ENCODE measurements around the gene PPM1H. TPM values are rescaled to one million over a fixed set of nuclear protein-coding genes. Genes with fewer than 3 reads are reported as not detected.

Gene PPM1H
- polyA plus RNA-seq, 1 experiment: 2.3 TPM

GRCh38 chr12:62692884-62693283 is 242.1 kb downstream of the PPM1H start:
- ChIA-PET POLR2A (interaction anchor here (0.5 kb wide), 1 partner anchor 88 kb away, joined by 3 read pairs; no protein-coding TSS in a partner anchor), CTCF (interaction anchor here (0.9 to 2.8 kb wide), 3 partner anchors 9 to 101 kb away, joined by 3 to 9 read pairs (median 4); no protein-coding TSS in a partner anchor)
- DNase-seq (ENCODE audit: low read depth): no peak

GRCh38 chr12:62691309-62691708 is 243.6 kb downstream of the PPM1H start:
- no peak overlapping the region for H3K4me3 ChIP-seq (ENCODE audit: low read depth, low read length)
- H3K27me3 ChIP-seq (ENCODE audit: control insufficient read depth, insufficient read depth, low read length): no peaks in the 10 kb centered on the region
- CTCF ChIA-PET: interaction anchor here (1.0 kb wide), 1 partner anchor 40 kb away, joined by 3 read pairs; no protein-coding TSS in a partner anchor
- TF ChIP-seq CTCF (IDR thresholded peaks at IDR 0.05; ENCODE audit: insufficient read depth, low read depth, low read length): no peak
- POLR2A ChIA-PET: no interaction called here
- no peak for DNase-seq (ENCODE audit: low read depth)
- no peaks in the 10 kb centered on the region for H3K36me3 ChIP-seq (ENCODE audit: control insufficient read depth, insufficient read depth, low read length)

More at GRCh38 chr12:62692884-62693283, 242.1 kb downstream of the PPM1H start:
- Histone ChIP-seq H3K4me3 (ENCODE audit: low read depth, low read length) (no peak overlapping the region), H3K36me3 (ENCODE audit: control insufficient read depth, insufficient read depth, low read length) (no peaks in the 10 kb centered on the region), H3K27me3 (ENCODE audit: control insufficient read depth, insufficient read depth, low read length) (no peaks in the 10 kb centered on the region)
- no peak for TF ChIP-seq CTCF (IDR thresholded peaks at IDR 0.05; ENCODE audit: insufficient read depth, low read depth, low read length)

GRCh38 chr12:62689042-62689839 is 245.7 kb downstream of the PPM1H start:
- ChIA-PET POLR2A (no interaction called here), CTCF (interaction anchor here (0.6 to 1.5 kb wide), 4 partner anchors 42 to 259 kb away, joined by 3 to 8 read pairs (median 4); no protein-coding TSS in a partner anchor)
- H3K36me3 ChIP-seq (ENCODE audit: control insufficient read depth, insufficient read depth, low read length): no peaks in the 10 kb centered on the region
- no peak overlapping the region for H3K4me3 ChIP-seq (ENCODE audit: low read depth, low read length)
- DNase-seq (ENCODE audit: low read depth): no peak
- H3K27me3 ChIP-seq (ENCODE audit: control insufficient read depth, insufficient read depth, low read length): no peaks in the 10 kb centered on the region
- no peak for TF ChIP-seq CTCF (IDR thresholded peaks at IDR 0.05; ENCODE audit: insufficient read depth, low read depth, low read length)

- ChIA-PET CTCF (interaction anchor here (1.1 to 2.0 kb wide), 3 partner anchors 8 to 107 kb away, joined by 4 to 7 read pairs (median 5); no protein-coding TSS in a partner anchor), POLR2A (no interaction called here)
- no peak for DNase-seq (ENCODE audit: low read depth)
- no peak for TF ChIP-seq CTCF (IDR thresholded peaks at IDR 0.05; ENCODE audit: insufficient read depth, low read depth, low read length)
- Histone ChIP-seq H3K27me3 (ENCODE audit: control insufficient read depth, insufficient read depth, low read length) (no peaks in the 10 kb centered on the region), H3K4me3 (ENCODE audit: low read depth, low read length) (no peak overlapping the region), H3K36me3 (ENCODE audit: control insufficient read depth, insufficient read depth, low read length) (no peaks in the 10 kb centered on the region)
Observed at GRCh38 chr12:62686938-62687337, 248.0 kb downstream of the PPM1H start.

- TF ChIP-seq CTCF (IDR thresholded peaks at IDR 0.05; ENCODE audit: insufficient read depth, low read depth, low read length): no peak
- DNase-seq (ENCODE audit: low read depth): no peak
- H3K36me3 ChIP-seq (ENCODE audit: control insufficient read depth, insufficient read depth, low read length): no peaks in the 10 kb centered on the region
- no peaks in the 10 kb centered on the region for H3K27me3 ChIP-seq (ENCODE audit: control insufficient read depth, insufficient read depth, low read length)
- no peak overlapping the region for H3K4me3 ChIP-seq (ENCODE audit: low read depth, low read length)
- POLR2A ChIA-PET: interaction anchor here (0.6 to 0.7 kb wide), 3 partner anchors 19 to 170 kb away, joined by 3 to 7 read pairs (median 5); no protein-coding TSS in a partner anchor
- CTCF ChIA-PET: interaction anchor here (1.0 to 3.4 kb wide), 6 partner anchors 8 to 247 kb away, joined by 3 to 10 read pairs (median 4); no protein-coding TSS in a partner anchor
Observed at GRCh38 chr12:62684570-62685295, 250.2 kb downstream of the PPM1H start.

All from BJ (cell line).